RWPE2 (cell line): ENCODE results near the gene OR51M1.

Source experiments
- ATAC-seq: fragments of 200-7000 bp; cut with Tn5 transposase; 3 replicates; pipeline ENCODE4 v1.9.1; 2021; ENCODE audit warnings: low read depth
- DNase-seq: peaks from one replicate; pipeline ENCODE4 v3.0.0-alpha.2; 2020; ENCODE audit warnings: low spot score
- H3K27ac ChIP-seq: fragments of 450-650 bp; 2 replicates; pipeline ENCODE4 v1.5.1; 2017; ENCODE audit warnings: mild to moderate bottlenecking; ENCODE audit not compliant: poor library complexity, severe bottlenecking
- H3K27me3 ChIP-seq: fragments of 250-450 bp; sonication (Bioruptor Pico); 2 replicates; pipeline ENCODE4 v1.5.1; 2021; ENCODE audit warnings: mild to moderate bottlenecking, moderate library complexity; ENCODE audit not compliant: insufficient read depth, poor library complexity, severe bottlenecking
- H3K36me3 ChIP-seq: fragments of 250-450 bp; sonication (Bioruptor Pico); 2 replicates; pipeline ENCODE4 v1.5.1; 2020; ENCODE audit warnings: low read depth, mild to moderate bottlenecking, moderate library complexity
- H3K4me1 ChIP-seq: fragments of 250-450 bp; sonication (Bioruptor Pico); 2 replicates; pipeline ENCODE4 v1.5.1; 2021; ENCODE audit warnings: mild to moderate bottlenecking, moderate library complexity; ENCODE audit not compliant: insufficient read depth, poor library complexity, severe bottlenecking
- H3K4me3 ChIP-seq: fragments of 250-450 bp; sonication (Bioruptor Pico); 2 replicates; pipeline ENCODE4 v1.5.1; 2021; ENCODE audit warnings: mild to moderate bottlenecking, moderate library complexity; ENCODE audit not compliant: severe bottlenecking
- H3K9me3 ChIP-seq: fragments of 250-450 bp; sonication (Bioruptor Pico); 2 replicates; pipeline ENCODE4 v1.5.1; 2021; ENCODE audit warnings: mild to moderate bottlenecking, moderate library complexity; ENCODE audit not compliant: severe bottlenecking
- CTCF ChIP-seq: fragments of 450-650 bp; IDR thresholded peaks from one replicate; pipeline ENCODE4 v1.5.1; 2017; ENCODE audit warnings: mild to moderate bottlenecking, moderate library complexity; ENCODE audit not compliant: poor library complexity, severe bottlenecking

Gene OR51M1

GRCh38 chr11:5384335-5384734 is 723 bp downstream of the OR51M1 start:
- Histone ChIP-seq H3K36me3 (no peaks in the 10 kb centered on the region), H3K27me3 (no peaks in the 10 kb centered on the region), H3K4me1 (no peaks in the 10 kb centered on the region), H3K4me3 (no peak overlapping the region), H3K9me3 (no peaks in the 10 kb centered on the region), H3K27ac (no peak overlapping the region)
- no peak for TF ChIP-seq CTCF
- no peak for DNase-seq
- no peak for ATAC-seq

- H3K4me3 ChIP-seq = no peak overlapping the region
- no peaks in the 10 kb centered on the region for H3K36me3 ChIP-seq
- H3K9me3 ChIP-seq = no peaks in the 10 kb centered on the region
- peaks cover 5% of the 10 kb centered on the region for H3K27me3 ChIP-seq
- H3K27ac ChIP-seq = no peak overlapping the region
- no peaks in the 10 kb centered on the region for H3K4me1 ChIP-seq
- TF ChIP-seq CTCF = no peak
- DNase-seq (no peak), ATAC-seq (no peak)
Measured at GRCh38 chr11:5390210-5390609, 6.6 kb downstream of the OR51M1 start.

- Histone ChIP-seq H3K27ac (no peak overlapping the region), H3K27me3 (peaks cover 5% of the 10 kb centered on the region), H3K4me3 (no peak overlapping the region), H3K4me1 (no peaks in the 10 kb centered on the region), H3K36me3 (no peaks in the 10 kb centered on the region), H3K9me3 (no peaks in the 10 kb centered on the region)
- no peak for ATAC-seq
- DNase-seq = no peak
- TF ChIP-seq CTCF = no peak
Measured at GRCh38 chr11:5394091-5394490, 10.5 kb downstream of the OR51M1 start.

- Histone ChIP-seq H3K4me3 (no peak overlapping the region), H3K27me3 (no peaks in the 10 kb centered on the region), H3K36me3 (no peaks in the 10 kb centered on the region), H3K27ac (no peak overlapping the region), H3K9me3 (no peaks in the 10 kb centered on the region), H3K4me1 (no peaks in the 10 kb centered on the region)
- no peak for ATAC-seq
- TF ChIP-seq CTCF = no peak
- no peak for DNase-seq
Measured at GRCh38 chr11:5398936-5399335, 15.3 kb downstream of the OR51M1 start.

GRCh38 chr11:5405173-5405572 is 21.6 kb downstream of the OR51M1 start:
- Histone ChIP-seq H3K4me1 (no peaks in the 10 kb centered on the region), H3K27me3 (peaks cover 15% of the 10 kb centered on the region), H3K27ac (no peak overlapping the region), H3K4me3 (no peak overlapping the region), H3K36me3 (no peaks in the 10 kb centered on the region), H3K9me3 (no peaks in the 10 kb centered on the region)
- no peak for TF ChIP-seq CTCF
- DNase-seq (no peak), ATAC-seq (no peak)
